ENCODE measurements around the gene NNT.
"Not testable (repeated sequence)": the region's sequence is repeated elsewhere in the genome, so short reads cannot be mapped to it uniquely, and the experiment has no call there.

The NNT gene

DNA sequence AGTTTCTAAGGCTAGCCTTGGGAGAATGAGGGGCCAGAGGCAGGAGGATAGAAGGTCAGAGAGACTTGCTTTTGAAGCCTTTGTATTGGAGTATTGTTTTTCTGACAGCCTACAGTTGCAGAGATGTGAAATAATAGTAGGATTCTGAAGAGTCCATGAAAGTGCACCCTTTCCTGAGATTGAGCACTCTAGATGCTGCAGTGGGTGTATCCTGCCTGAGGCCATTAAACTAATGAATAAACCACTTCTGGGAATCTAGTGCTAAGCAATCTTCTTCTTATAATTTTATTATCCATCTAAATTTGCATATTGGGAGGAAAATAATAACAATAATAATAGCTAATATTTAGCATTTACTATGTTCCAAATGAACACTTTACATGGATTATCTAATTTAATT is 19.3 kb upstream of the NNT start:
- DNase-seq, result no peak

DNA sequence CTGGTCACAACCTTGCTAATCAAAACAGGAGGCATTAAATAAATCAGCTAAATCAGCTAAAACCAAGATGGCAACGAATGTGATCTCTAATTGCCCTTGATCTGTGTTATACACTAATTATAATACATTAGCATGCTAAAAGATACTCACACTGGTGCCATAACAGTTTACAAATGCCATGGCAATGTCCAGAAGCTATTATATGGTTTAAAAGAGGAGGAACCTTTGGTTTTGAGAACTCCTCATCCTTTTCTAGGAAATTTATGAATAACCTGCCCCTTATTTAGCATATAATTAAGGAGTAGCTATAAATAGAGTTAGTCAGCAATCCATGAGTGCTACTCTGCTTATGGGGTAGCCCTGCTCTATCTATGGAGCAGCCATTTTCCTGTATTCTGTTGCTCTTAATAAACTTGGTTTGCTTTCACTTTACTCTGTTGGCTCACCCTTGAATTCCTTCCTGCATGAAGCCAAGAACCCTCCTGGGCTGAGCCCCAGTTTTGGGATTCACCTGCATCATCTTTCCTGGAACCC is 18.7 kb upstream of the NNT start:
- DNase-seq, result no peak

- no peak for DNase-seq
Measured at GRCh38 chr5:43588842-43589241, 14.1 kb upstream of the NNT start.

GRCh38 chr5:43589310-43589709 is 13.7 kb upstream of the NNT start:
- no peak for DNase-seq

- DNase-seq, result no peak
Measured at GRCh38 chr5:43590700-43591099, 12.3 kb upstream of the NNT start.

- peak; percentile 35 to 53 for DNase-seq
Measured at GRCh38 chr5:43592363-43592762, 10.6 kb upstream of the NNT start.

DNA sequence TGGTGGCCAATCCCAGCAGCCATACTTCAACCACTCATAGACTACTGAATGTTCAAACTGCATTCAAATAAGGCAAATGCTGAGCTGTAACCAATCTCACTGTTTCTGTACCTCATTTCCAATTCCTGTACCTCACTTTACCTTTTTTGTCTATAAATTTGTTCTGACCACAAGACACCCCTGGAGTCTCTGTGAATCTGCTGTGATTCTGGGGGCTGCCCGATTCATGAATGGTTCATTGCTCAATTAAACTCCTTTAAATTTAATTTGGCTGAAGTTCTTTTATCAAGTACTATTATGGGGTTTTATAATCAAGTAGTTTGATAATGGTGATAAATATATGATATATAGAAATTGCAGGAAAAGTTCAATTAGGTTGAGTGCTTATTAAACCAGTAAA is 4.1 kb upstream of the NNT start:
- not testable (repeated sequence) for DNase-seq

- DNase-seq, result peak; percentile 46 to 48
Measured at GRCh38 chr5:43601454-43602260, 1.3 kb upstream of the NNT start.

- DNase-seq, result peak; percentile 69
Measured at GRCh38 chr5:43603344-43604217, 601 bp downstream of the NNT start.

- DNase-seq, result no peak
Measured at GRCh38 chr5:43604699-43605098, 1.7 kb downstream of the NNT start.

DNA sequence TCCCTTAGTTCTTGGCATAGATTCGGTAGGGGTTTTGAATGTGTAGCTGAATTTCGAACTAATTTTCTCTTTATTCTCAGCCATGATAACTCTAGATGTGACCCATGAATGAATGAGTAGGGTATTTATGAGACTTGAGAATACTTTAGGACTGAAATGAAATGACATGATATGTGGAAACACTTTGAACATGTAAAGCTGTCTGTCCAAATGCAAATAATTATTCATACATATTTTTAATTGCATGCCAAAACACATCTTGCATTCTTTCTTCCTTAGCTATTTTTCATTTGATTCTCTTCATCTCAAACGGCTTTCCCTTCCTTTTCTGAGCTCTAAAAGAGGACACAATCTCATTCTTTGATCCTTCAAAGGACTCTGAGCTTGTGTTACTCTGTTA is 3.4 kb downstream of the NNT start:
- no peak for DNase-seq

- DNase-seq, result no peak
Measured at GRCh38 chr5:43608406-43608805, 5.4 kb downstream of the NNT start.

DNA sequence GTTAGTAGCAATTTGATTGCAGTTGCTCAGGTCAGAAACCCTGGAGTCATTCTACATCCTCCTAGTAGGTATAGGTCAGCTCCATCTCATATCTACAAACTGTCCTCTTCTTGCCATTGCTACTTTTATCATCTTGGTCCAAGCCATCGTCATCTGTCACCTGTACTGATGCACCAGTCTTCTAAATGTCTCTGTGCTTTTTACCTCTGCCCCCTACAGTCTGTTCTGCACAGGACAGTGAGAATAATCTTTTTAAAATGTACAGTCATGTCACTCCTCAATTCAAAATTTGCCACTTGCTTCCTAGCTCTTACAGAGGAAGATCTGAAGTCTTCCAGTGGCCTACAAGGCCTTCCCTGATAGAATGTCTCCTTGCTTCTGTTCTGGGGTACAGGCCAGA is 6.8 kb downstream of the NNT start:
- no peak for DNase-seq

GRCh38 chr5:43613370-43613769 is 10.4 kb downstream of the NNT start:
- no peak for DNase-seq

GRCh38 chr5:43615445-43616184 is 12.6 kb downstream of the NNT start:
- DNase-seq, result no peak

GRCh38 chr5:43616535-43616934 is 13.6 kb downstream of the NNT start:
- no peak for DNase-seq

DNA sequence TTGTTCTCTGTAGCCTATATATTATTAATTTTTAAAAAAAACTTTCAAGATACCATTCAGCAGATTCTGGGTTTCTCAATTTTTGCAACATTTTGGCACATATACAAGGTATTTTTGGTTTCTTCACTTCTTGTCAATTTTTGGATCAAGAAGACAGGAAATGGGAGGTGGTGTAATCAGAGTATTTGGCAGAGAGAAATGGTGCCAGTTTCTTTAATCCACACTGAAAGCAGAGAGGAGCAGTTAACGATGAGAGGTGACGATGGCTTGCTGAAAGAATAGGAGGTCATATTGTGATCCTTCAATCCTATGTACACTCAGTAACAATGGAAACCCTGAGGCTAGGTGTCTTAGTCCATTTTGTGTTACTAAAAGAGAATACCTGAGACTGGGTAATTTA is 16.4 kb downstream of the NNT start:
- no peak for DNase-seq

GRCh38 chr5:43619911-43620310 is 16.9 kb downstream of the NNT start:
- DNase-seq, result no peak

DNA sequence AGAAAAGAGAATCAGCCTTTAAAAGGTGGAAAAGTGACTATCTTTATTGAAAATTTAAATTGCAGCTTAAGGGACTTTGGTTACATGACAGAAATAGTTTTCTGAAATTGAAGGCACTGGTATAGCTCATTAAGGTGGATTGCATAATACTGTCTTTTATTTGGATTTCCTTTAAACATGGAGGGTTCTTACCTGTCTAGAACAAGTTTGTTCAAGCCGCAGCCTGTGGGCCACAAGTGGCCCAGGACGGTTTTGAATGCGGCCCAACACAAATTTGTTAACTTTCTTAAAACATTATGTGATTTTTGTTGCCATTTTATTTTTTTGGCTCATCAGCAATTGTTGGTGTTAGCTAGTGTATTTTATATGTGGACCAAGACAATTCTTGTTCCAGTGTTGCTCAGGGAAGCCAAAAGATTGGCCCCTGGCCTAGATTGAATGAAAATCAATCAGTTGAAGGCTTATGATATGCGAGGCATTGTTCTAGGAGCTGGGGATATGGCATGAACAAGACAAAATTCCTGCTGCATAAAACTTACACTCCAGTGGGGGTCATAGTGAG is 18.0 kb downstream of the NNT start:
- DNase-seq, result no peak

- no peak for DNase-seq
Measured at GRCh38 chr5:43622074-43622473, 19.1 kb downstream of the NNT start.

DNA sequence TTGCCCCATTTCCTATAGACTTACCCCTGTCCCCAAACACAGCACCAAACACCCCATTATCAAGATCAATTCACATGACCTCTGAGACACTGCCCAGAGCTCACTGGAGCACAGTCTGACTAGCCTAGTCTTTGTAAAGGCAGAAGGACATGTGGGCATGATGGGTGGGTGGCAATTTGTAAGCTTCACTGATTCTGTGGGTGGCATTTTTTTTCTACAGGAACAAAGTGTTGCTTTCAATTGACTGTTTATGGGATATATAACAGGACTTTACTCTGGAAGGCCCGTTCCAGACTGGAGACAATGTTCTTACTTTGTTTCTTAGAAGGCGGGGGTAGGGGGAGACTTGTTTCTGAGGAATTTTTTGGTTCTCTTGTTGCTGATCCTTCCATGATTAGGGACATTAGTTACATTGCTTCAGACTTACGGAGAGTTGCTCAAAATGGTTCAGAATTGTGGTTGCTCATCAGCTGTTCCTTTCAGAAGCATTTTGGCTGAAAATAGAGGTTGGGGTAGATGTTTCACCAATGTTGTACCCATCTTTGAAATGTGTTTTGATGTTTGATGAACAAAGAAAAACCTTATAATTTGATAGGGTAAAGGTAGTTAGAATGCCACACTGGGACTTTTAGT is 20.2 kb downstream of the NNT start:
- DNase-seq, result peak; percentile 29 to 78

DNA sequence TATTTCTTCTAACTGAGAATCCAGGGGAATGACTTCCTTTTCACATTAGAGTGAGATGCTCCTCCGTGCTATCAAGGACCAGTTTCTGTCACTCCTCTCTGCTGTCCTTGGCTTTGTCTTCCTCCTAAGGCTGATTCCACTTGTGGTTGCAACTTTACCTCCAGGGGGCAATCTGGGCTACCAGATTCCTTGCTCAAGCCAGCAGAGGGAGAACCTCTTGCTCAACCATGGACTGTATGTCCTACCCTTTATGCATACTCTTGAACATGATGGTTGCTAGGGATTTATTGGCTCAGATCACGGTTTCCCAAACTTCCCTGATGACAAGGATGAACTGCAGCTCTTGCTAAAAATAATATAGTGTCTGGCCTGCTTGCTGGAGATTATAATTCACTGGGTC is 24.0 kb downstream of the NNT start:
- DNase-seq, result peak; percentile 53 to 66

Data from inflammatory macrophage treated with lipopolysaccharide for 1 hour (primary cell).